NCI-H2227 treated with DMSO at 0.1 percent for 48 hours (cell line): ENCODE data around the gene MYH6.

ENCODE experiments used
- DNase-seq: peaks from one replicate; lab custom pipeline; 2025; lab: John Stamatoyannopoulos, UW

MYH6 gene

DNA sequence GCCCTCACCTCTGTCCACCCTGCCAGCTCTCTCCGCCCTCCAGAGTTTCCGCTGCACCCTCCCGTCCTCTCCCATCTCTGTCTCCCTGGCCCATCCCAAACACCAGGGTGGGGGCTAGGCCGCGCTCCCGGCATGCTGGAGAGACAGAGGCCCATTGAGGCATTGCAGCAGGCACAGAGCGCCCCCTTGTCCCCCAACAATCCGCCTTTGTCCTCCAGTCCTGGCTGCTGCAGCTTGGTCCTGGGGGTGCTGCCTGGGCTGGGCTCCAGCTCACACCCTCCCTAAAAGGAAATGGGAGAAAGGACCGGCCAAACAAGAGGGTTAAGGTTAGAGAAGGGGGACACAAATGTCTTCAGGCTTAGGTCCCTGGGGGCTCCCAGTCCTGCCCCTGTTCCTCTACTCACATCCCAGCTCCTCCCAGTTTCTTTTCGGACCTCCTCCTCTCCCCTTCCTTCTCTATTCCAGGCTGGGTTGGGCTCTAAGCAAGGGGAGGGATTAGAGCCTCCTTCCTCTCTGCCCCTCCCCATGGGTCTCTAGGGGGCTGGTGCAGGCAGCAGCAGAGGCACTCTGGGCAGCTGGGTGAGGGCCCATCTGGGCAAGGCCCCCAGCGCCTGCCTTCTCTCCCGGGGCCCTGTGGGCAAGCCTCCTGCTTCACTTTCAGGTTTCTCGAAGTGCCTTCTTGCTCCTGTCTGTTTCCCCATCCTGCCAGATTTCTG is 31.4 kb downstream of the MYH6 start, which contains the start of gene CMTM5:
CMTM5 (plus strand) TSS at position 565 of the 716 bp plus-strand sequence. CDS start 206 bp downstream, outside the sequence.
- no peak for DNase-seq

DNA sequence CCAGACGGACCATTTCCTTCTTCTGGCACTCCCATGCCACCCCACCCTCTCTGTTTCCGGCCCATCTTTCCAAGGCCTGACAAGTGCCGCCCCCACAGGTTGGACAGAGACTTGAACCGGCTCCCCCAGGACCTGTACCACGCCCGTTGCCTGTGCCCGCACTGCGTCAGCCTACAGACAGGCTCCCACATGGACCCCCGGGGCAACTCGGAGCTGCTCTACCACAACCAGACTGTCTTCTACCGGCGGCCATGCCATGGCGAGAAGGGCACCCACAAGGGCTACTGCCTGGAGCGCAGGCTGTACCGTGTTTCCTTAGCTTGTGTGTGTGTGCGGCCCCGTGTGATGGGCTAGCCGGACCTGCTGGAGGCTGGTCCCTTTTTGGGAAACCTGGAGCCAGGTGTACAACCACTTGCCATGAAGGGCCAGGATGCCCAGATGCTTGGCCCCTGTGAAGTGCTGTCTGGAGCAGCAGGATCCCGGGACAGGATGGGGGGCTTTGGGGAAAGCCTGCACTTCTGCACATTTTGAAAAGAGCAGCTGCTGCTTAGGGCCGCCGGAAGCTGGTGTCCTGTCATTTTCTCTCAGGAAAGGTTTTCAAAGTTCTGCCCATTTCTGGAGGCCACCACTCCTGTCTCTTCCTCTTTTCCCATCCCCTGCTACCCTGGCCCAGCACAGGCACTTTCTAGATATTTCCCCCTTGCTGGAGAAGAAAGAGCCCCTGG is 32.4 kb downstream of the MYH6 start:
- no peak for DNase-seq

DNA sequence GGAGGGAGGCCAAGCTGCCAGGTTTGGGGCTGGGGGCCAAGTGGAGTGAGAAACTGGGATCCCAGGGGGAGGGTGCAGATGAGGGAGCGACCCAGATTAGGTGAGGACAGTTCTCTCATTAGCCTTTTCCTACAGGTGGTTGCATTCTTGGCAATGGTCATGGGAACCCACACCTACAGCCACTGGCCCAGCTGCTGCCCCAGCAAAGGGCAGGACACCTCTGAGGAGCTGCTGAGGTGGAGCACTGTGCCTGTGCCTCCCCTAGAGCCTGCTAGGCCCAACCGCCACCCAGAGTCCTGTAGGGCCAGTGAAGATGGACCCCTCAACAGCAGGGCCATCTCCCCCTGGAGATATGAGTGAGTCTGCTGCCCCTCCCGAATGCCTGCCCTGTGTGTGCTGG is 35.0 kb downstream of the MYH6 start:
- no peak for DNase-seq

DNA sequence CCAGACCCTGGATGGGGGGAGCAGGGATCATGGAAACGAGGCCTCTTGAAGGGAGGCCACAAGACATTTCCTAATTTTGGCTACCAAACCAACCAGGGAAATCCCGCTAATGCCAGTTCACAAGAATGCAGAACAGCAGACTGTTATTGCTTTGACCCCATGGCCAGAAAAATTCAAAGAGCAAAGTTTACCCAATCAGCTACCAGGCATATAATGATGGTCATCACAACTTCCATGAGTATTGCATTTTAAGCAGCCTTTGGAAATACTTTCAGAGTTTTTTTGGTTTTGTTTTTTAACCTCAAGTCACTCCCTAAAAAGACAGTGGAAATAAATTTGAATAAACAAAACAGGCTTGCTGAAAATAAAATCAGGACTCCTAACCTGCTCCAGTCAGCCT is 35.6 kb downstream of the MYH6 start, which contains the start of gene IL25:
IL25 (plus strand) TSS at position 301 of the 400 bp plus-strand sequence.
- DNase-seq, result no peak

GRCh38 chr14:23371865-23372264 is 36.2 kb downstream of the MYH6 start:
- no peak for DNase-seq

DNA sequence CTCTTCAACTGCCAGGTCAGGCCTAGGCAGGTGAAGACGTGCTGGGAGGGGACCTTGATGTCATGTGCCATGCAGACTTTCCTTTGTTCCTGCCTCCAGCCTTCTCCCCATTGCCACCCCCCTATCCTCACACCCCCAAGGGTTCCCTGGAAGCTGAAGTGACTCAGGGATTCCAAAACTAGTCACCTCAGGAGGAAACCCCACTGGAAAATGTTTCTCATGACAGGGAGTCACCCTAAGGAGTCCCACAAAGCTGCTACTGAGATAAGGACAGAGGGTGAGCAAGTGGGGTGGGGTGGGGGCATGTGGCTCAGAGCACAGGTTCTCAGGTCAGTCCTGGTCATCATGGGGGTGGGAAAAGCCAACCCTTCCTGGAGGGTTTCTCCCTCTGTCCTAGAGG is 37.9 kb downstream of the MYH6 start:
- no peak for DNase-seq

GRCh38 chr14:23366426-23366921 is 41.6 kb downstream of the MYH6 start:
- DNase-seq, result peak; percentile 80

DNA sequence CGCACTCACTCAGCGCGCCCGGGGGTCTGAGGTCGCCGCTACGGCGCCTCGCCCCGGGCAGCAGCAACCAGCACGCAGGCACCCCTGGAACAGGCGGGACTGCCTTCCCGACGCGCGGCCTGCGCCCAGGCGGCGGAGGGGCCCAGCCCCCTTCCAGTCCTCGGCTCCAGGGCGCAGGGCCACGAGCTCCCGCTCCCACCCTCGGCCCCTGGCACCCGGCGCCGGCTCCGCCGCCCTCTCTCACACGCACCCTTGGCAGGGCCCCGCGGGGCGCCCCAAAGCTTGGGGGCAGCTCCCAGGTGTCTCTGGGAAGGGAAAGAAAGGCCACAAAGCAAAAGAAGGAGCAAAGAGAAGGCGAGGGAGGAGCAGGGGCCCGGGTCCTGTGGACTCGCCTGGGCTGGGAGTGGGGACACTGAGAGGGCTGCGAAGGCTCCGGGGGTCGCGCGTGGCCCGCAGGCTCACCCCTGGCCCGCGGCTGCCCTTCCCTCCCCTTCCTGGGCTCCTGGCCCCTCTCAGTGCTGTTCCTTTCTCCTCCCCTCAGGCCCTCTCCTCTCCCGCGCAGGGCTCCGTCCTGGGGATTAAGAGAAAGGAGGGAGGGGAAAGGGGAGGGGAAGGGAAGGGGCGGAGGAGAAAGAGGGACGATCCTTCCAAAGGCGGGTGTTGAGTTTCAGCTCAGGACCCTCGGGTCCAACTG is 42.2 kb downstream of the MYH6 start:
- DNase-seq, result peak; percentile 80

DNA sequence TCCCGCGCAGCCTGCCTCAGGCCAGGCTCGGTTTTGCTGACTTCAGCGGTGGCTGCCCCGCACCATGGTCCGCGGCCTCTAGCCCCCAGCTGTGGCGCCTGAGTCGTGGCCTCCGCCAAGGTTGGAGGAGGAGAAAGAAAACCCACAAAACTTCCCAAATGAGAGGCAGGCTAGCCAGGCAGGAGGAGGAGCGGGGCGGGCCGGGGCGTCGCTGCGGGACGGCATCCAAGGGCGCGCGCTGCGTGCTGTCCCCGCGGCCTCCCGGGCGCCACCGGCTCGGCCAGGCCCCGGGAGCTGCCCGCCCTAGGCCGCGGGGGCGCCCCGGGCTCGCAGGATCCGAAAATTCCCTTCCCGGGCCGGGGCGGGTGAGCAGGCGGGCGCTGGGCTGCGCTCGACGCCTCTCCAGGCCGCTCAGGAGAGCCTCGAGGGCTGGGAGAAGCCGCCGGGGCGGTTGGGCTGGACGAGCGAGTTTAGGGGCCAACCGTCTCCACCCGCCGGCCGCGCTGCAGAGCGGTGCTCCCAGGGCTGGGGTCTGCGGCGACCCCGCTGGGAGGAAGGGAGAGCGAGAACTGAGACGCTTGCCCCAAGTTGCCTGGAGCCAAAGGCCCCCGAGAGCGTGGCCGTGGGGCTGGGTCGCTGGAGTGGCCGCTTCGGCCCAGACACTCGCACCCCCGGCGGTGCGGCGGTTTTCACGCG is 42.9 kb downstream of the MYH6 start, which contains the start of gene EFS:
EFS (minus strand) TSS at position 137 of the 696 bp plus-strand sequence. CDS start 147 bp downstream, outside the sequence.
- no peak for DNase-seq

DNA sequence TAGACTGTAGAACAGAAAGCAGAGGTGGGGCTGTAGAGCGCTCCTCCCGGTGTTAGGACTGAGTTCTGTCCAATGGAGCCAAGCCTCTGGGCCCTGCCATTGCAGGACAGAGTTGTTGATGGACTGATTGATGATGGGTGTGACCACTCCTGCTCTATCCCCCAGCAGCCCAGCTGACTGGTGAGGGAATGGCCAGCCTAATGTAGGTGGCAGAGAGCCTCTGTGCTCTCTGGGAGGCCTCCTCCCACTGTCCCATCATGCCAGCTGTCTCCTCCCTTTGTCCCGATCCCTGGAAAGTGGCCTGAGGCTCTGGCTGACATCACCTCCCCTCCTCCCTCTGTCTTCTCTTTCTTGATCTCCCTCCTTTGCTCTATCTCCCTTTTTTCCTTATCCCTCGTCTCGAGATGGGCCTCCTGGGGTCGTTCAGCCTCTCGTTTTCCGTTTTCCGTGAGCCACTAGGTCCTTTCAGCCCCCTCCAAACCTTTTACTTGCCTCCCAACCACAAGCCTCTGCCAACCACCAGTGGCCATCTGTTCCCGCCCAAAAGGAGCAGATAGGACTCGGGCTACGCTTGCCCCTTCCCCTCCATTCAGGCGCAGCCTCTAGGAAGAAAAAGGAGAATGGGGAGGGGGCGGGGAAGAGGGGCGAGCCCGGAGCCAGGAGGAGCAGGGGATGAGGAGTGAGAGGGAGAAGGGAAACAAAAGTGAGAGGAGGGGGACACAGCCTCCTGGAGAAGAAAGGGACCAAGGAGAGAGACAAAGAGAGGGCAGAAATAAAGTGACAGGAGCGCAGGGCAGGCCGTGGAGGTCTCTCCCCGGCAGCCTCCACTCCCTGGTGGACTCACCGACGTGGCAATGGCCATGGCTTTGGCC is 43.7 kb downstream of the MYH6 start:
- DNase-seq, result no peak

DNA sequence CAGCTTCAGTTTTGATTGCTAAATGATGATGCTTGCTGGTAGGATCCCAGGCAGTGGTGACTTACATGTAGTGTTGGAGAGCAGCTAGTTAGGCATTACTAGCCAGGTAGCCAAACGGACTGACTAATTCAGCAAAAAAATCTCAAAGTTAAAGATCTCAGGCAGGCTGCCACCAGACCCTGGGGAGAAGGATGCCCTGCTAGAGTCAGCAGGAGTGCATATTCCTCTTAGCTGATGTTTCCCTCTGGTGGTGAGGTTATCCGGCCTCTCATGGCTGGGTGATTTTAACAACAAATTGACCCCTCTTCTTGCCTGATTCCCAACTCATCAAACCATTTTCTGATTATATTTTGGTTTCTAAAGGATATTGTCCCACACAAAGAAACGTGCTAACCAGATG is 45.9 kb downstream of the MYH6 start:
- DNase-seq, result peak; percentile 6

- no peak for DNase-seq
Measured at GRCh38 chr14:23361763-23362162, 46.3 kb downstream of the MYH6 start.

- no peak for DNase-seq
Measured at GRCh38 chr14:23361320-23361719, 46.8 kb downstream of the MYH6 start.

DNA sequence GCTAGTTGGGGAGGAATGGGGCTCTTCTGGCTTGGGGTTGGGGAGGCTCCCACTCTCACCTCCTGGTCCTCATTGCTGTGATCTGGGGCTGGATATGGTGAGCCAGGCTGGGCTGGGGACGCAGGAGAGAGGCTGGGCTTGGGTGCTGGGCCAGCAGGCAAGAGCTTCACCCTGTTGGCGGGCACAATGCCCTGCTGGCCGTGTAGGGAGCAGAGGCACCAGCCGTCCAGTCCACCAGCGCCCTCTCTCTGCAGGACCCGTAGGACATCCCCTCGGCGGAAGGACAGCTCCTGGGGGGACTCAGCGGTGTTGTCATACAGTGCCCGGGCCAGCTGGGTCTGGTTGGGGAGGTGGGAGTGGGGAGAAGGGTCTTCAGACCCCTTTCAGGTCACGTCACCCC is 47.6 kb downstream of the MYH6 start:
- no peak for DNase-seq

DNA sequence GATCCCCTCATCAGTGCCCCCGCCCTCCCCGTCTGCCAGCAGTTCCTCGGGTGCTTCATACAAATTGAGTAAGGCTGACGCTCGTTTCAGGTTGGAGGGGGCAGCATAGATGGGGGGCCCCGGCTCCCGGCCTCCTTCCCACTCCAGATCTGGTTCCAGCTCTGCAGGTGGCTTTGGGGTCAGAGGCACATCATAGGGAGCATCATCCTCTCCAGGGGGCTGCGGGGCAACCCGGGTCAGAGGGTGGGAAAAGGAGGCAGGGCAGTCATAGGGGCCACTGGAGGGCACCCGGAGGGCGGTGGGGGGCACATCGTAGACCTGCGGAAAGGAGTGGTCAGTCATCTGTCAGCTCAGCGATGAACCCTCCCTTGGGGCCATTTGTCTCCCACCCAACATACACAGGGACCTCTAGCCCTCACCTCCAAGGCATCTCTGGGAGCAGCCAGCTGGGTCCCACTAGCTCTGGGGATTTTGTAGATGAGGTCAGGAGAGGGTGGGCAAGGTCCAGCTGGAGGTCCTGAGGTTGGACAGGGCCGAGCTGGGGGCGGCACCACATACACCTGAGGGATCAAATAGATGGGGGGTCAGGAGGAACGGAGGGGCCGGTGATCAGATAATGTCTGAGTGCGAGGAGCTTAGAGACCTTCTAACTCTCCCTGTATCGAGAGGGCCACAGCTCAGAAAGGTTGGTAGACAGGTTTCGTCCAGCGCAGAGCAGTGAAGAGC is 48.2 kb downstream of the MYH6 start:
- DNase-seq, result no peak

GRCh38 chr14:23359167-23359626 is 48.9 kb downstream of the MYH6 start:
- no peak for DNase-seq

- DNase-seq, result no peak
Measured at GRCh38 chr14:23358553-23359166, 49.4 kb downstream of the MYH6 start.

GRCh38 chr14:23358042-23358441 is 50.0 kb downstream of the MYH6 start:
- no peak for DNase-seq

GRCh38 chr14:23357261-23357660 is 50.8 kb downstream of the MYH6 start:
- DNase-seq, result no peak

- no peak for DNase-seq
Measured at GRCh38 chr14:23356662-23357061, 51.4 kb downstream of the MYH6 start.
